Body of pancreas (tissue), 4 donors: ENCODE data around the gene COQ10A. TPM values are rescaled to one million over a fixed set of nuclear protein-coding genes. Genes with fewer than 3 reads are reported as not detected.

ENCODE experiments used
- ATAC-seq: fragments of 150-250 bp; one replicate; pipeline ENCODE4 v1.9.1; 2016
- DNase-seq, 4 donors: peaks; one replicate each; pipeline ENCODE4 v3.0.0-alpha.2; 2019
- H3K27ac ChIP-seq, 4 donors: fragments of 200-600 bp; sonication (generic); 1 replicate in 3 of 4; 2 replicates in 1 of 4; pipeline versions ENCODE4 v1.5.1 to v1.6.1; 2016 to 2019; ENCODE audit warnings: mild to moderate bottlenecking in 1 of 4, mixed read lengths in 1 of 4, moderate library complexity in 1 of 4
- H3K27me3 ChIP-seq, 2 donors: fragments of 200-600 bp; sonication (generic); one replicate each; pipeline ENCODE4 v1.6.0; 2016; ENCODE audit warnings: mild to moderate bottlenecking in 1 of 2
- H3K36me3 ChIP-seq, 2 donors: fragments of 200-600 bp; sonication (generic); replicated peaks in 1 of 2; 2 replicates each; pipeline ENCODE4 v1.5.1; 2016; ENCODE audit warnings: low read depth in 2 of 2; ENCODE audit not compliant: insufficient read depth in 1 of 2
- H3K4me1 ChIP-seq: fragments of 200-600 bp; sonication (generic); one replicate; pipeline ENCODE4 v1.6.0; 2016
- H3K4me3 ChIP-seq, 2 donors: fragments of 200-600 bp; sonication (generic); 1 replicate in 1 of 2; 2 replicates in 1 of 2; pipeline ENCODE4 v1.5.1; 2016 to 2019
- H3K9me3 ChIP-seq, 3 donors: fragments of 200-600 bp; sonication (generic); 1 replicate in 2 of 3; 2 replicates in 1 of 3; pipeline ENCODE4 v1.5.1; 2016
- CTCF ChIP-seq, 7 experiments: fragments of 450-650 bp in 4 of 7; fragments of 200-600 bp in 3 of 7; sonication (generic) in 3 of 7; IDR thresholded peaks; one replicate each; pipeline ENCODE4 v1.5.1; 2016 to 2019; ENCODE audit warnings: antibody characterized with exemption in 7 of 7
- POLR2A ChIP-seq, 3 donors: fragments of 450-650 bp; IDR thresholded peaks; one replicate each; pipeline ENCODE4 v1.6.1; 2016; ENCODE audit warnings: antibody characterized with exemption in 3 of 3, mild to moderate bottlenecking in 2 of 3
- WGBS, 2 donors: methylation state at CpG; one replicate each; pipeline ENCODE4 v1.1.5; 2017; 5-methylcytosine and 5-hydroxymethylcytosine counted together
- intact Hi-C: fragments of 100-400 bp; cut with DNase I; formaldehyde crosslinking; loops from one replicate; pipeline ENCODE4 v1.15.1; 2023
- total RNA-seq, 2 donors: library from RNA; depleted of rRNA; stranded (reverse); fragments of >200 nt; gene quantifications; one replicate each; pipeline ENCODE4 v1.1.0, GENCODE V29; 2016

The COQ10A gene
- total RNA-seq, 2 donors from 2014 or later, result 28.0 to 34.9 TPM

GRCh38 chr12:56231184-56231582 is 35.6 kb upstream of the COQ10A start:
- Histone ChIP-seq H3K36me3 (no peaks in the 10 kb centered on the region), H3K4me1 (peaks cover 46% of the 10 kb centered on the region), H3K27me3 (no peaks in the 10 kb centered on the region), H3K27ac (peak overlapping the region; percentile 72 to 89 (median 86)), H3K9me3 (no peaks in the 10 kb centered on the region), H3K4me3 (peak overlapping the region; percentile 47 to 51)
- no peak for ATAC-seq
- intact Hi-C loops, result no loop called here
- 50% methylated on average over 11 of the region's 11 CpGs; no CpG with 5 or more reads in 1 of the 2 donors for WGBS, 2 donors
- TF ChIP-seq CTCF (IDR thresholded peaks at IDR 0.05) (no peak), POLR2A (IDR thresholded peaks at IDR 0.05) (no peak)
- peak in 1 of 4 donors; percentile 24 for DNase-seq

GRCh38 chr12:56234746-56235436 is 31.9 kb upstream of the COQ10A start:
- peak in 3 of 4 donors; percentile 45 to 72 (median 47) for DNase-seq
- no peak for ATAC-seq
- no peaks in the 10 kb centered on the region for H3K27me3 ChIP-seq
- H3K9me3 ChIP-seq, result no peaks in the 10 kb centered on the region
- H3K4me3 ChIP-seq, result no peak overlapping the region
- intact Hi-C loops, result no loop called here
- peaks cover 50% of the 10 kb centered on the region for H3K4me1 ChIP-seq
- TF ChIP-seq CTCF (IDR thresholded peaks at IDR 0.05) (no peak), POLR2A (IDR thresholded peaks at IDR 0.05) (no peak)
- WGBS, 2 donors, result 56 to 69% methylated on average over 7 to 16 of the region's 16 CpGs
- H3K27ac ChIP-seq, result peak overlapping the region; percentile 62 to 74 (median 72)
- no peaks in the 10 kb centered on the region for H3K36me3 ChIP-seq

- DNase-seq (peak; percentile 59 to 87 (median 78)), ATAC-seq (peak; percentile 56)
- H3K9me3 ChIP-seq, result no peaks in the 10 kb centered on the region
- peak overlapping the region in 3 of 4 donors; percentile 71 to 74 (median 73) for H3K27ac ChIP-seq
- H3K27me3 ChIP-seq, result no peaks in the 10 kb centered on the region
- H3K36me3 ChIP-seq, result no peaks in the 10 kb centered on the region
- intact Hi-C loops, result no loop called here
- peaks cover 43% of the 10 kb centered on the region for H3K4me1 ChIP-seq
- peak in 1 of 3 donors; percentile 12 for TF ChIP-seq POLR2A (IDR thresholded peaks at IDR 0.05)
- no peak for TF ChIP-seq CTCF (IDR thresholded peaks at IDR 0.05)
- 60 to 63% methylated on average over 5 to 6 of the region's 6 CpGs for WGBS, 2 donors
- H3K4me3 ChIP-seq, result no peak overlapping the region
These were observed 30.7 kb upstream of the COQ10A start for GRCh38 chr12:56236091-56236490.

- no peak for DNase-seq
- 49 to 58% methylated on average over 2 to 5 of the region's 5 CpGs for WGBS, 2 donors
These were observed 29.8 kb upstream of the COQ10A start for GRCh38 chr12:56236985-56237384.

More at GRCh38 chr12:56236985-56237384, 29.8 kb upstream of the COQ10A start:
- peaks cover 2 to 6% of the 10 kb centered on the region in 2 donors for H3K36me3 ChIP-seq
- intact Hi-C loops, result no loop called here
- ATAC-seq, result no peak
- no peak overlapping the region for H3K4me3 ChIP-seq
- peak overlapping the region; percentile 27 to 74 (median 72) for H3K27ac ChIP-seq
- TF ChIP-seq POLR2A (IDR thresholded peaks at IDR 0.05) (no peak), CTCF (IDR thresholded peaks at IDR 0.05) (no peak)
- H3K27me3 ChIP-seq, result no peaks in the 10 kb centered on the region
- H3K9me3 ChIP-seq, result no peaks in the 10 kb centered on the region
- peaks cover 47% of the 10 kb centered on the region for H3K4me1 ChIP-seq
